Colonic mucosa (tissue), 4 donors: ENCODE data around the gene AKAP8. TPM values are rescaled to one million over a fixed set of nuclear protein-coding genes. Genes with fewer than 3 reads are reported as not detected.

Source experiments
- DNase-seq: peaks from one replicate; pipeline ENCODE4 v3.0.0-alpha.2; 2020
- H3K27ac ChIP-seq: fragments of 200-600 bp; one replicate; pipeline ENCODE4 v1.8.0; 2021
- H3K27me3 ChIP-seq: fragments of 200-600 bp; one replicate; pipeline ENCODE4 v1.8.0; 2021
- H3K36me3 ChIP-seq: fragments of 200-600 bp; one replicate; pipeline ENCODE4 v1.8.0; 2021
- H3K4me1 ChIP-seq: fragments of 200-600 bp; one replicate; pipeline ENCODE4 v1.8.0; 2021; ENCODE audit warnings: mild to moderate bottlenecking
- H3K4me3 ChIP-seq: fragments of 200-600 bp; one replicate; pipeline ENCODE4 v1.8.0; 2021
- H3K9ac ChIP-seq, 2 donors: one replicate each; pipeline ENCODE4 v1.7.0; 2013; ENCODE audit warnings: control low read depth in 2 of 2, low read depth in 2 of 2, low read length in 2 of 2
- H3K9me3 ChIP-seq: fragments of 200-600 bp; one replicate; pipeline ENCODE4 v1.8.0; 2021
- intact Hi-C: fragments of 100-400 bp; cut with DNase I; formaldehyde crosslinking; loops from one replicate; pipeline ENCODE4 v1.14.1; 2022
- total RNA-seq, 2 donors: library from RNA; stranded (reverse); fragmentation: NEBNext Ultra II Directional in 1 of 2; extraction: Animal tissue kit (Norgen Biotek cat#: 25700) in 1 of 2; gene quantifications; one replicate each; pipeline ENCODE4 v1.2.1, GENCODE V29; 2021
- TF ChIP-seq, protein P1 (sequence below): fragments of 200-600 bp; IDR thresholded peaks from one replicate; pipeline ENCODE4 v1.8.0; 2022; ENCODE audit warnings: antibody characterized with exemption, mild to moderate bottlenecking
- donor health status: healthy.
- donor health status: DM: no; HTN: no; CAD: no.
- donor health status: DM: no; HTN: no; CAD: no.

Gene AKAP8
- total RNA-seq, 2 donors from 2014 or later, result 37.0 to 55.2 TPM

DNA sequence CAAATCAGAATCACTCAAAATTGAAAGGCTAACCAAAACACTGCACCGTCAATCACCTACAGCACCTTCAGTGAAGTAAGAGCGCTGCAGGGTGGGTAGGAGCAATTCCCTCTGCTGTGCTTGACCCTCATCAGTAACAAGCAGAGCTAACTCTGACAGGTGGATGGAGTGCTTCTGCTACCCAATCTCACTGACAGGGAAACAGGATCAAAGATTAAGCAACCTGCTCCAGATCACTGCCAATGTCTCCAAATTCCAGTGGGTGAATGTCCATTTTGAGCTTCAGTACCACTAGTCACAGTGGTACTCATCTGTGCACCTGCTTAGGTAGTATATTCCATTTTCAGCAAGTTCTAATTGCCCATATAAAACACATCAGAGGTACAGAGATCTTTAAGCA is 72.4 kb downstream of the AKAP8 start:
- TF ChIP-seq, protein P1, sequence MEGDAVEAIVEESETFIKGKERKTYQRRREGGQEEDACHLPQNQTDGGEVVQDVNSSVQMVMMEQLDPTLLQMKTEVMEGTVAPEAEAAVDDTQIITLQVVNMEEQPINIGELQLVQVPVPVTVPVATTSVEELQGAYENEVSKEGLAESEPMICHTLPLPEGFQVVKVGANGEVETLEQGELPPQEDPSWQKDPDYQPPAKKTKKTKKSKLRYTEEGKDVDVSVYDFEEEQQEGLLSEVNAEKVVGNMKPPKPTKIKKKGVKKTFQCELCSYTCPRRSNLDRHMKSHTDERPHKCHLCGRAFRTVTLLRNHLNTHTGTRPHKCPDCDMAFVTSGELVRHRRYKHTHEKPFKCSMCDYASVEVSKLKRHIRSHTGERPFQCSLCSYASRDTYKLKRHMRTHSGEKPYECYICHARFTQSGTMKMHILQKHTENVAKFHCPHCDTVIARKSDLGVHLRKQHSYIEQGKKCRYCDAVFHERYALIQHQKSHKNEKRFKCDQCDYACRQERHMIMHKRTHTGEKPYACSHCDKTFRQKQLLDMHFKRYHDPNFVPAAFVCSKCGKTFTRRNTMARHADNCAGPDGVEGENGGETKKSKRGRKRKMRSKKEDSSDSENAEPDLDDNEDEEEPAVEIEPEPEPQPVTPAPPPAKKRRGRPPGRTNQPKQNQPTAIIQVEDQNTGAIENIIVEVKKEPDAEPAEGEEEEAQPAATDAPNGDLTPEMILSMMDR, result no peak
- intact Hi-C loops, result no loop called here
- DNase-seq, result no peak
- H3K36me3 ChIP-seq, result no peaks in the 10 kb centered on the region
- peaks cover 17% of the 10 kb centered on the region for H3K4me1 ChIP-seq
- H3K27me3 ChIP-seq, result no peaks in the 10 kb centered on the region
- H3K9me3 ChIP-seq, result no peaks in the 10 kb centered on the region
- H3K9ac ChIP-seq, result no peak overlapping the region
- no peak overlapping the region for H3K4me3 ChIP-seq
- H3K27ac ChIP-seq, result no peak overlapping the region

DNA sequence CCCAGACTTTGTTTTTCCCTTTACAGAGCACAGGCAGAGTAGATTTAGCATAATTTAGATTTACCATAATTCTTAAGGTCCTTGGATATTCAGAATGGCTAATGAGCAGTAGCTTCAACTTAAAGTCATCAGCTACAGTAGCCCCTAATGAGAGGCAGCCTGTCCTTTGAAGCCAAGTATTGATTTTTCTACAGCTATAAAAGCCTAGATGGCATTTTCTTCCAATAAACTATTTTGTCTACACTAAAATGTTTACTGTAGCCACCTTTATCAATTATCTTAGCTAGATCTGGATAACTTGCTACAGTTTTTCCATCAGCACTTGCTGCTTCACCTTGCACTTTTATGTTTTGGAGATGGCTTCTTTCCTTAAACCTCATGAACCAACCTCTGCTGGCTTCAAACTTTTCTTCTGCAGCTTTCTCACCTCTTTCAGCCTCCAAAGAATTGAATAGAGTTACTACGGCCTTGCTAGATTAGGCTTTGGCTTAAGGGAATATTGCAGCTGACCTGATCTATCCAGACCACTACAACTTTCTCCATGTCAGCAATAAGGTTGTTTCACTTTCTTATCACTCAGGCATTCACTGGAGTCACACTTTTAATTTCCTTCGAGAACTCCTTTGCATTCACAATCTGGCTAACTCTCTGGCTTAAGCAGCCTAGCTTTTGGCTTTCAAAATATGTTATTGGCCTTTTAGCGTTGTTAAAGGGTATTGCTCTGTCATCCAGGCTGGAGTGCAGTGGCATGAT is 73.8 kb downstream of the AKAP8 start:
- intact Hi-C loops, result no loop called here
- peaks cover 17% of the 10 kb centered on the region for H3K4me1 ChIP-seq
- TF ChIP-seq, protein P1, result no peak

DNA sequence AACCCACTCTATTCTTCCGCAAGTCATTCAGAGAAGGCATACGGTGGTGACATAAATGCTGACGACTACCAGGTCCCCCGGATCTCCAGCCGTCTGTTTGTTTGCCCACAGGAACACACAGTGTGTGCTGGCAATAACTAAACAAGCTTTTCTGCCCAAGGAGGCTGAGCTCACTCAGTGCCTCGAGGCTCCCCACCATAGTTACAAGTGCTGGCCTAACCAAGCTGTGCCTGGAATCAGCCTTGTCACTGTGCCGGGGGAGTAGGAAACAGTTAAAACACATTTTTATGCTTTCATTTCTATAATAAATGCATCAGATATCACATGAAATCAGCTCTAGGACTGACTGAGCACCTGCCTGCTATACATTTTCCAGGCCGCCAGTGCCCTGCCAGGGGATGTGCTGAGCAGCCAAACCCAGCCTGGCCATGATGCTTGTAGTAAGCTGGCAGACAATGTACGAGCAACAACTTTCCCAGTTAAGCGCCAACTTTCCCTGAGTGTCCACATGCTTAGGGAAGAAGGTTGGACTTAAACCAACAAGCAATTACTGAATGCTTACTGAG is 75.4 kb downstream of the AKAP8 start:
- Histone ChIP-seq H3K9me3 (no peaks in the 10 kb centered on the region), H3K36me3 (no peaks in the 10 kb centered on the region), H3K9ac (no peak overlapping the region), H3K4me3 (no peak overlapping the region), H3K27ac (no peak overlapping the region), H3K27me3 (no peaks in the 10 kb centered on the region), H3K4me1 (peaks cover 17% of the 10 kb centered on the region)
- TF ChIP-seq, protein P1, result no peak
- DNase-seq, result no peak
- intact Hi-C loops, result no loop called here

More for the DNA sequence above, 73.8 kb downstream of the AKAP8 start:
- no peaks in the 10 kb centered on the region for H3K27me3 ChIP-seq
- no peak for DNase-seq
- no peak overlapping the region for H3K4me3 ChIP-seq
- no peaks in the 10 kb centered on the region for H3K36me3 ChIP-seq
- no peaks in the 10 kb centered on the region for H3K9me3 ChIP-seq
- H3K9ac ChIP-seq, result no peak overlapping the region
- H3K27ac ChIP-seq, result no peak overlapping the region

Other genes starting within 250 kb of the AKAP8 start
- gene NOTCH3, start 178.8 kb downstream of the AKAP8 start, total RNA-seq, result 10 to 100 TPM in 1 of 2 donors, 1 to 10 TPM in 1; 4.4 to 10.5 TPM
- under 1 TPM; 0.53 to 0.82 TPM for gene EPHX3, start 147.3 kb downstream of the AKAP8 start, total RNA-seq
- gene BRD4, start 47.2 kb downstream of the AKAP8 start, total RNA-seq, result 10 to 100 TPM; 67.2 to 82.7 TPM
- 10 to 100 TPM; 63.5 to 70.2 TPM for gene AKAP8L, start 39.2 kb upstream of the AKAP8 start, total RNA-seq
- 10 to 100 TPM; 18.3 to 31.2 TPM for gene WIZ, start 70.2 kb upstream of the AKAP8 start, total RNA-seq
- gene RASAL3, start 84.8 kb upstream of the AKAP8 start, total RNA-seq, result 1 to 10 TPM; 1.7 to 2.5 TPM
- not detected for gene PGLYRP2, start 99.7 kb upstream of the AKAP8 start, total RNA-seq
- gene CYP4F22, start 128.7 kb upstream of the AKAP8 start, total RNA-seq, result under 1 TPM; 0.19 to 0.22 TPM
- not detected for gene CYP4F8, start 235.4 kb upstream of the AKAP8 start, total RNA-seq